ENCODE data around the gene CAV2.
A peak's percentile ranks its signal among the peaks of the same experiment; 100 is the strongest.

Gene CAV2

GRCh38 chr7:116524609-116525297 lies 25.2 kb downstream of the CAV2 start, which contains the start of gene CAV1:
TSS of gene CAV1 (plus strand) at chr7:116525036. CDS start at chr7:116525063, 27 bp downstream.
- peak; percentile 15 for DNase-seq (ENCODE audit: low spot score)

GRCh38 chr7:116525298-116525912 lies 25.9 kb downstream of the CAV2 start:
- DNase-seq (ENCODE audit: low spot score), result peak; percentile 13

- DNase-seq (ENCODE audit: low spot score), result peak; percentile 63
Measured at GRCh38 chr7:116525913-116526861, 26.6 kb downstream of the CAV2 start.

- no peak for DNase-seq (ENCODE audit: low spot score)
Measured at GRCh38 chr7:116526897-116527296, 27.4 kb downstream of the CAV2 start.

- DNase-seq (ENCODE audit: low spot score), result no peak
Measured at GRCh38 chr7:116527521-116527920, 28.0 kb downstream of the CAV2 start.

- DNase-seq (ENCODE audit: low spot score), result no peak
Measured at GRCh38 chr7:116528008-116528789, 28.7 kb downstream of the CAV2 start.

GRCh38 chr7:116529250-116529649 lies 29.7 kb downstream of the CAV2 start:
- DNase-seq (ENCODE audit: low spot score), result no peak

GRCh38 chr7:116530107-116530820 lies 30.7 kb downstream of the CAV2 start:
- no peak for DNase-seq (ENCODE audit: low spot score)

GRCh38 chr7:116532102-116532688 lies 32.7 kb downstream of the CAV2 start:
- DNase-seq (ENCODE audit: low spot score), result no peak

GRCh38 chr7:116534790-116535189 lies 35.3 kb downstream of the CAV2 start:
- DNase-seq (ENCODE audit: low spot score), result no peak

GRCh38 chr7:116535416-116535815 lies 35.9 kb downstream of the CAV2 start:
- DNase-seq (ENCODE audit: low spot score), result no peak

- no peak for DNase-seq (ENCODE audit: low spot score)
Measured at GRCh38 chr7:116538138-116538537, 38.6 kb downstream of the CAV2 start.

- no peak for DNase-seq (ENCODE audit: low spot score)
Measured at GRCh38 chr7:116539879-116540278, 40.3 kb downstream of the CAV2 start.

- DNase-seq (ENCODE audit: low spot score), result no peak
Measured at GRCh38 chr7:116540743-116541142, 41.2 kb downstream of the CAV2 start.

GRCh38 chr7:116541951-116542350 lies 42.4 kb downstream of the CAV2 start:
- no peak for DNase-seq (ENCODE audit: low spot score)

GRCh38 chr7:116542618-116543017 lies 43.1 kb downstream of the CAV2 start:
- DNase-seq (ENCODE audit: low spot score), result no peak

GRCh38 chr7:116543664-116544063 lies 44.1 kb downstream of the CAV2 start:
- DNase-seq (ENCODE audit: low spot score), result no peak

GRCh38 chr7:116544487-116544886 lies 44.9 kb downstream of the CAV2 start:
- no peak for DNase-seq (ENCODE audit: low spot score)

- DNase-seq (ENCODE audit: low spot score), result no peak
Measured at GRCh38 chr7:116545411-116545993, 46.0 kb downstream of the CAV2 start.

GRCh38 chr7:116546054-116546453 lies 46.5 kb downstream of the CAV2 start:
- no peak for DNase-seq (ENCODE audit: low spot score)
